HG02840 (cell line): ENCODE data around the gene ADAM33.

Experiments used
- ATAC-seq: cut with Tn5 transposase; IDR thresholded peaks from one replicate; pipeline ENCODE4 v1.9.1; 2021; ENCODE audit warnings: mild to moderate bottlenecking, moderate library complexity, moderate number of reproducible peaks; ENCODE audit not compliant: unreplicated experiment, low FRiP score

Gene ADAM33

DNA sequence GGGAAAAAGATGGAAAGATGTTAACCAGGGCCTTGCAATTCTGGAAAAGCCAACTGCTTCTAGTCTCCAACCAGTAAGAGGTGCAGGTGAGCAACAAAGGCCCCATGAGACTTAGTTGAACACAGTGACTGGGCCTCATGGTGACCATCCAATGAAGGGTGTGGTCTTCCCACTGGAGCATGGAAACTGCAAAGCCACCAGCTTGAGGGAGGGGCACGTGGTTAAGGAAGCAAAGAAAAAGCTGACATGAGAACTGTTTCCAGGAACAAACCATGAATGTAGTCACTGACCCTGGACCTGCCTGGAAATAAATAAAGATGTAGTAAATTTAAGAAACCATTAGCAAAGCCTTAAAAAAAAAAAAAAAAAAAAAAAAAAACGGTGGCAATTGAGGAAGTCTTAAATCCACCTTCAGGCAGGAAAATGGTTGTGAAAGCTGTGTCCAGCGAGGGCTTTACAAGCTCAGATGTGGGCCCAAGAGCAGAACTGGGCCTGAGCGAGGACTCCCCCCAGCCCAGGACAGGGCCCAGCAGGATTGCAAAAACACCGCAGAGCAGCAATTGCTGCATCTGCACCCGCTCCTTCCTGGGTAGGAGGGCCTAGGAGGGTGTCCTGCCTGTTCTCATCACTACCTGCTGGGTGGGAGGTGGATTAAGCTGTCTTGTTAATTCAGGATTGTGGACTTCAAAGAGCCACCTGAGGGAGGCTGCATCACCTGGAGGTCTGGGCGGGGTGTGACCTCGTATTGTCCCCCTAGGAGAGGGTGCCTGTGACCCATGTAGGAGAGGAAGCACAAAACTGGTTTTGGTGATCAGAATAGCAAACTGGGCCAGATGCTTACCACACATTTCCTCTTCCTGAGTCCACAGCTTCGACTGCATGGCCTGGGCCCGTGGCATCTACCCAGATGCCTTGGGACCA, 28.9 kb downstream of the ADAM33 start:
- ATAC-seq, result no peak

DNA sequence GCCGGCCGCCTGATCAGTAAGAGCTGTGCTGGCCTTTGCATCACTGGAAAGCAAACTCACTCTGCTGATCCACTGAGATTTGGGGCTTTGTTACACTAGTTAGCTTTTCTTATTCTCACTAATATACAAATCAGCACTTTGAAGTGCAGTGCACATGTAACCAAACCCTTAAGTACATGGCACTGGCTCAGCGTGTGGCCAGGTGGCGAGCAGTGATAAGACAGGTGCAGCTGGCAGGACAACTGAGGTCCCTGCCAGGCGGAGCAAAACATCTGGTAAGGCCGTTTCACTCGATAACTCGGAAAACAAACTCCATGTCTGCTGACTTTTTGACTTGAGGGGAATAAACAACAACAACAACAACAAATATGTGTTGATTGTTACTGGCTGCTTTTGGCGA, 29.6 kb downstream of the ADAM33 start:
- ATAC-seq, result no peak

DNA sequence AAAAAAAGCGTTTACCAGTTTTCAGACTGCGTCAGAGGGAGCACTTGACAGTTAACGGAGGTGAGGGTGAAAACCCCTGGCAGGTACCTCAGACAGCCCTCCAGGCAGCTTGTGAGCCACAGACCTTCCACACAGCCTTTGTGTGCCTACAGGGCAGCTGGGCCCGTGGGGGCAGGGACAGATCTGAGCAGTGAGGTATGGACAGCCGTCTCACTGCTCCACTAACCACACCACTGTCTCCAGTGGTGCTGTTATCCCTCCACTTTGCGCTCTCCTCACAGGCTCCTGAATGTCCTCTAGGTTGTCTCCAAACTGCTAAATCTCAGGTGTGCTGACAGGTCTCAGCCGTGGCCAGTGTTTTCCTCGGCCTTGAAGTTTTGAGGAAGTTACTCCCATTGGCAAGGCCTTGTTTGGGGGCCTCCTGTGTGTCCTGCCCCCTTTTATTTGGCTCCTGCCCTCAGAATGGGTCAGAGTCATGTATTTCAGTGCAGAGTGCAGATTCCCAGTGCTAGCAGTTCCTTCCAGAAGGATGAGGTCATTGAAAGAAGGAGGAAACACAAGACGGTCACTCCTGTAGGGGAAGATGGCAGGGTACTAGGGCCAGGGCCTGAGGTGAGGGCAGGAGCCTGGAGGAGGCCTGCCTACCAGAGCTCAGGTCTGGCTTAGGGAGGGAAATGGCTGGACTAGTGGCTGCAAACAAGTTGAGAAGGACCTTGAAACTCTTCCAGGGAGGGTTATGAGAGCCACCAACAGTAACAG, 30.4 kb downstream of the ADAM33 start:
- ATAC-seq, result no peak

- no peak for ATAC-seq
These were observed 32.9 kb downstream of the ADAM33 start for GRCh38 chr20:3648951-3649350.

GRCh38 chr20:3647473-3647872, 34.3 kb downstream of the ADAM33 start:
- ATAC-seq, result no peak

DNA sequence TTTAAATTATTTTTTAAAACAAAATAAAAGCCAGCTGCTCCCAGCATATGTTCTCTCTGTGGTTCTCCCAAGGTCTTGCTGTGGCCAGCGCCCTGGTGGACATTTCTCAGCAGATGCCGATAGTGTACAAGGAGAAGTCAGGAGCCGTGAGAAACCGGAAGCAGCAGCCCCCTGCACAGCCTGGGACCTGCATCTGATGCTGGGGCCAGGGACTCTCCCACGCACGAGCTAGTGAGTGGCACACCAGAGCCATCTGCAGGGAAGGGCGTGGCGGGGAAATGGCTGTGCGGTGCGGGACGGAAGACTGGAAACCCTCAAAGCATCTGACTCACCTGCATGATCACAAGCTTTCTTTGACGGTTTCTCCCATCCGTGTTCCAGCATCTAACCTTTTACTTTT, 35.2 kb downstream of the ADAM33 start:
- ATAC-seq, result no peak

DNA sequence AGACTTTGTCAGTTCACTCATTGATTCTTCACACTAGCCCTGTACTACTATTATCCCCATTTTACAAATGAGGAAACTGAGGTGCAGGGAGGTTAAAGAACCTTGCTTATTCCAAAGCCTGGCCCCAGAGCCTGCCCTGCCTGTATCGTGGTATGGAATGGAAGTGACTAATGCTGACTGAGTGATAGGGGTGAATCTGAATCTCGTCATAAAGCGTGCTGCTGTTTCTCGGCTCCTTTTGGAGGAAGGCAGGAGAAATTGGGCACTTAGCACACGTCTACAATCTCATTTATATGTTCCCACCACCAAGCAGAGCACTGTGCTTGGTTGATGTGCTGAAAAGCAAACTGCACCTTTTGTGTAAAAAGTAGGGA, 35.8 kb downstream of the ADAM33 start:
- ATAC-seq, result no peak

- ATAC-seq, result no peak
These were observed 36.3 kb downstream of the ADAM33 start for GRCh38 chr20:3645309-3646066.

DNA sequence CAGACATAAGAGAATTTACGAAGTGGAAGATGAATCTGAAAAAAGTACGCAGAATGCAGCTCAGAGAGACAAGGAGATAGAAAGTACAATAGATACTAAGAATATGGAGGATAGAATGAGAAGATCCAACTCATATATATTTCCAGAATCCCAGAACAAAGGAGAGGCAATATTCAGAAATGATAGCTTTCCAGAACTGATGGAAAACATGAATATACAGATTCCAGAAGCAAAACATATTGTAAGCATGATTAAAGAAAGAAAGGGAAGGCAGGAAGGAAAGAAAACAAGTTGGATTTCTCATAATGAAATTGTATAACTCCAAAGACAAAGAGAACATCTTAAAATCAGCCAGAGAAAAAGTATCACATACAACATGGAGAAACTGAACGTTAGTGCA, 41.6 kb downstream of the ADAM33 start:
- ATAC-seq, result no peak

- no peak for ATAC-seq
These were observed 46.5 kb downstream of the ADAM33 start for GRCh38 chr20:3635346-3635745.

- ATAC-seq, result no peak
These were observed 47.8 kb downstream of the ADAM33 start for GRCh38 chr20:3633913-3634478.

GRCh38 chr20:3632311-3633004, 49.4 kb downstream of the ADAM33 start:
- no peak for ATAC-seq

- ATAC-seq, result no peak
These were observed 50.3 kb downstream of the ADAM33 start for GRCh38 chr20:3631534-3631933.

DNA sequence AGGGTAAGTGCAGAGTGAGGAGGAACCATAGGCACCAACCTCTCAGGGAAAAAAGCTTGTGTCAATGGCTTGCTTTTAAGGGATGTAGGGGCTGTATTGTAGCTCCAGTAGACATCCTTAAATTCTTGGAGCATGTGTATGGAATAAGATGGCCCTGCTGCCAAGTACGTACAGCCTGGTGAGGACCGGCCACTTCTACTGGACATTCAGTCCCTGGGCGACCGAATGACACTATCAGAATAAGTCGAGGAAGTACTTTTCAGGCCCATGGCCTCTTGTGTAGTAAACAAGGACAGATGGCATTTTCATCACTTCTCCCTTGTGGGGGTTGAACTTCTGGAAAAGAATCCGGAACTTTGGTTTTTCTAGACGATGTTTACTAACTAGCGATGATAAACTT, 51.4 kb downstream of the ADAM33 start:
- ATAC-seq, result no peak

DNA sequence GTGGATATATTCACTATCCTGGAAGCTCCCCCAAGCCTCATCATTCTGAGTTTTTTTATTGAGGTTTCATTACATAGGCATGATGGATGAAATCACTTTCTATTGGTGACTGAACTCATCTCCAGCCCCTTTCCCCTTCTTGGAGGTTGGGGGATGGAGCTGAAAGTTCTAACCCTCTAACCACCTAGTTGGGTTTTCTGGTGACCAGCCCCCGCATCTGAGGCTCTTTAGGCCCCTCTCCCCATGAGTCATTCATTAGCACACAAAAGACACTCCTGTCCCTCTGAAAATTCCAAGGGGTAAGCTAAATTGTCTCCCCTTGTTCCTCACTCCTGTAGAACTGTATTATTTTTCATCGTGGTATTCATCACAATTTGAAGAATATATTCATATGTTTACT, 51.9 kb downstream of the ADAM33 start:
- no peak for ATAC-seq

GRCh38 chr20:3628502-3629314, 53.1 kb downstream of the ADAM33 start:
- no peak for ATAC-seq

GRCh38 chr20:3627476-3627875, 54.3 kb downstream of the ADAM33 start:
- no peak for ATAC-seq

- no peak for ATAC-seq
These were observed 59.4 kb downstream of the ADAM33 start for GRCh38 chr20:3622406-3622805.

DNA sequence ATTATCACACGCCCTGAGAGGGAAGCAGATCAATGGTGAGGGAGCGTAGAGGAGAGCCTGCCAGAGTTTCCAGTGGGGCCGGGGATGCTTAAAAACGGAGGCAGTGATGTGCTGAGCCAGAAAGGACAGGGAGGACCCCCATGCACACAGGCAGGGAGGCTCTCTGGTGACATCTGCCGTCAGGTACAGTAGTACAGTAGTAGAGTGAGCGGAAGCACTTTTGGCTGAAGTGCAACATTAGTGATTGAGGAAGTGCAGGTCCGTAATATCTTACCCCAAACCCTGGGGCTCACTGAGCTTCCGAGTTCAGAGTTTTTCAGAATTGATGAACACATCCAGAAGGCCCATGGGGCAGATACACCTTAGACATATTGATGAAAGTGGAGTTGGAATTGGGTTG, 60.7 kb downstream of the ADAM33 start:
- no peak for ATAC-seq
